H1 (cell line): Measurements from ENCODE around the gene SOX8. TPM values are rescaled to one million over a fixed set of nuclear protein-coding genes. Genes with fewer than 3 reads are reported as not detected.

ENCODE experiments used
- ASH2L ChIP-seq: fragments of 200-600, 300-600 bp; sonication (generic); IDR thresholded peaks from one replicate; pipeline ENCODE4 v1.7.1; 2017; ENCODE audit warnings: low read length
- BACH1 ChIP-seq: IDR thresholded peaks from 2 replicates; pipeline ENCODE4 v1.6.1; 2012; ENCODE audit warnings: low read length, improper control_type of control experiment
- CBX8 ChIP-seq: fragments of 300-800, 300-1000 bp; sonication (generic); IDR thresholded peaks from 2 replicates; pipeline ENCODE4 v1.7.1; 2016; ENCODE audit warnings: low read depth, low read length, borderline replicate concordance
- CHD2 ChIP-seq: IDR thresholded peaks from 2 replicates; pipeline ENCODE4 v1.6.1; 2012; ENCODE audit warnings: low read length, improper control_type of control experiment
- CHD7 ChIP-seq: fragments of 300-600 bp; sonication (generic); IDR thresholded peaks from 2 replicates; pipeline ENCODE4 v1.7.1; 2012; ENCODE audit warnings: low read length, moderate library complexity, mild to moderate bottlenecking, inconsistent platforms; ENCODE audit not compliant: insufficient replicate concordance
- GABPA ChIP-seq: IDR thresholded peaks from 2 replicates; pipeline ENCODE4 v1.6.1; 2011; ENCODE audit warnings: mild to moderate bottlenecking, low read length, moderate library complexity, borderline replicate concordance; ENCODE audit not compliant: insufficient read depth
- GTF2F1 ChIP-seq: IDR thresholded peaks from 2 replicates; pipeline ENCODE4 v1.6.1; 2012; ENCODE audit warnings: low read depth, low read length, improper control_type of control experiment, borderline replicate concordance
- JUN ChIP-seq: IDR thresholded peaks from 2 replicates; pipeline ENCODE4 v1.6.1; 2011; ENCODE audit warnings: low read depth, mild to moderate bottlenecking, improper control_type of control experiment, low read length
- JUND ChIP-seq: IDR thresholded peaks from 2 replicates; pipeline ENCODE4 v1.6.1; 2011; ENCODE audit warnings: mild to moderate bottlenecking, improper control_type of control experiment, low read length
- POLR2AphosphoS5 ChIP-seq: IDR thresholded peaks from 2 replicates; pipeline ENCODE4 v1.6.1; 2011; ENCODE audit warnings: low read depth, low read length
- polyA plus RNA-seq, 7 experiments: library from polyadenylated mRNA; depleted of rRNA in 3 of 7; stranded (reverse) in 5 of 7; unstranded in 2 of 7; fragments of >200 nt in 5 of 7; fragments of 200-250 nt in 2 of 7; gene quantifications; 1 replicate in 5 of 7; 2 replicates in 1 of 7; 4 replicates in 1 of 7; pipeline versions ENCODE4 v1.2.1 to v1.2.3, GENCODE V29; 2011 to 2013; ENCODE audit warnings: missing spikeins in 2 of 7, mixed read lengths in 2 of 7
- total RNA-seq: library from RNA; stranded (reverse); fragmentation: NEBNext Ultra II Directional; extraction: Animal tissue kit (Norgen Biotek cat#: 25700); gene quantifications from 2 replicates; pipeline ENCODE4 v1.2.1, GENCODE V29; 2021

Gene SOX8
- total and polyA plus RNA-seq, 2 of the 8 experiments (the other 6 are each of a cell fraction or from before 2014, with no cell fraction given): 2.2 to 5.7 TPM

- TF ChIP-seq POLR2AphosphoS5 (no peak), ASH2L (no peak), GABPA (no peak), CHD7 (no peak), JUND (no peak), CBX8 (no peak), CHD2 (no peak), JUN (no peak), GTF2F1 (no peak), BACH1 (no peak)
- TF ChIP-seq, all 59 proteins: peak for 0
These were observed 2.6 kb downstream of the SOX8 start (continued) for GRCh38 chr16:984121-984694.
